IMR-90 (cell line): Measurements from ENCODE around the gene HOMER3. TPM values are rescaled to one million over a fixed set of nuclear protein-coding genes. Genes with fewer than 3 reads are reported as not detected.
A peak's percentile ranks its signal among the peaks of the same experiment; 100 is the strongest.

Experiments
- ATAC-seq: fragments of 200-7000 bp; cut with Tn5 transposase; 2 replicates; pipeline ENCODE4 v1.9.1; 2020; ENCODE audit warnings: low read depth, mild to moderate bottlenecking, moderate library complexity
- BruUV-seq: library from RNA; stranded (reverse); fragments of 400-500 nt; replicated peaks from 2 replicates; lab custom pipeline; 2021; lab: Mats Ljungman, UMichigan
- CTCF ChIA-PET: fragments of 300-600 bp; formaldehyde crosslinking; extraction: SDS; loops from one replicate; lab custom pipeline; 2021; ENCODE audit warnings: antibody characterized with exemption; lab: Yijun Ruan, JAX
- POLR2A ChIA-PET: fragments of 300-600 bp; sonication (Branson Sonifier 250); formaldehyde crosslinking; loops from one replicate; lab custom pipeline; 2022; ENCODE audit warnings: antibody characterized with exemption; ENCODE audit not compliant: unreplicated experiment; lab: Charles Lee
- DNase-seq: peaks from one replicate; pipeline ENCODE4 v3.0.0; 2013
- H2AFZ ChIP-seq: replicated peaks from 2 replicates; pipeline ENCODE3; 2013; ENCODE audit warnings: low read length, mild to moderate bottlenecking; ENCODE audit not compliant: poor library complexity
- H2AK5ac ChIP-seq: 2 replicates; pipeline ENCODE4 v1.6.1; 2013; ENCODE audit warnings: low read depth, low read length, inconsistent platforms
- H2AK9ac ChIP-seq: replicated peaks from 2 replicates; pipeline ENCODE3; 2013; ENCODE audit warnings: mild to moderate bottlenecking, low read depth, low read length, moderate library complexity; ENCODE audit not compliant: poor library complexity
- H2BK120ac ChIP-seq: 2 replicates; pipeline ENCODE4 v1.6.1; 2013; ENCODE audit warnings: low read depth, low read length, inconsistent platforms
- H2BK15ac ChIP-seq: 3 replicates; pipeline ENCODE4 v1.6.1; 2013; ENCODE audit warnings: low read depth, low read length, inconsistent platforms
- H2BK20ac ChIP-seq: 2 replicates; pipeline ENCODE4 v1.6.1; 2013; ENCODE audit warnings: low read depth, mild to moderate bottlenecking, inconsistent platforms, low read length, moderate library complexity
- H2BK5ac ChIP-seq: 2 replicates; pipeline ENCODE4 v1.6.1; 2013; ENCODE audit warnings: mild to moderate bottlenecking, low read depth, low read length, inconsistent platforms; ENCODE audit not compliant: poor library complexity, severe bottlenecking
- H3K14ac ChIP-seq: replicated peaks from 2 replicates; pipeline ENCODE4 v1.6.1; 2013; ENCODE audit warnings: low read depth, low read length, inconsistent platforms
- H3K18ac ChIP-seq: 2 replicates; pipeline ENCODE4 v1.6.1; 2013; ENCODE audit warnings: low read depth, low read length, control low read depth
- H3K23ac ChIP-seq: 2 replicates; pipeline ENCODE4 v1.6.1; 2013; ENCODE audit warnings: low read depth, low read length, inconsistent platforms
- H3K27ac ChIP-seq: 2 replicates; pipeline ENCODE4 v1.5.1; 2013; ENCODE audit warnings: mild to moderate bottlenecking, control low read depth, low read length; ENCODE audit not compliant: insufficient read depth
- H3K27me3 ChIP-seq: 2 replicates; pipeline ENCODE4 v1.6.1; 2013; ENCODE audit warnings: low read length; ENCODE audit not compliant: control insufficient read depth, insufficient read depth
- H3K36me3 ChIP-seq: 2 replicates; pipeline ENCODE4 v1.6.1; 2013; ENCODE audit warnings: low read length, mixed read lengths; ENCODE audit not compliant: control insufficient read depth, insufficient read depth
- H3K4ac ChIP-seq: 2 replicates; pipeline ENCODE4 v1.6.1; 2013; ENCODE audit warnings: low read depth, low read length, inconsistent platforms
- H3K4me1 ChIP-seq: 2 replicates; pipeline ENCODE4 v1.6.1; 2013; ENCODE audit warnings: low read length, mixed read lengths; ENCODE audit not compliant: control insufficient read depth, insufficient read depth
- H3K4me2 ChIP-seq: 2 replicates; pipeline ENCODE4 v1.6.1; 2013; ENCODE audit warnings: low read depth, mild to moderate bottlenecking, control low read depth, low read length, moderate library complexity
- H3K4me3 ChIP-seq: 2 replicates; pipeline ENCODE4 v1.5.1; 2013; ENCODE audit warnings: low read depth, mild to moderate bottlenecking, control low read depth, low read length, moderate library complexity; ENCODE audit not compliant: insufficient read depth
- H3K56ac ChIP-seq: 2 replicates; pipeline ENCODE4 v1.6.1; 2013; ENCODE audit warnings: low read length, inconsistent platforms; ENCODE audit not compliant: insufficient read depth; ENCODE audit errors: extremely low read depth
- H3K79me1 ChIP-seq, 2 experiments: 2 replicates each; pipeline ENCODE4 v1.6.1; 2013; ENCODE audit warnings: low read length in 2 of 2, inconsistent platforms in 1 of 2, low read depth in 1 of 2
- H3K9ac ChIP-seq: 2 replicates; pipeline ENCODE4 v1.6.1; 2013; ENCODE audit warnings: low read depth, low read length, control low read depth
- H3K9me1 ChIP-seq: 2 replicates; pipeline ENCODE4 v1.6.1; 2013; ENCODE audit warnings: low read length, inconsistent platforms; ENCODE audit not compliant: insufficient read depth
- H3K9me3 ChIP-seq: 2 replicates; pipeline ENCODE4 v1.6.1; 2013; ENCODE audit warnings: low read length; ENCODE audit not compliant: control insufficient read depth, insufficient read depth
- H4K20me1 ChIP-seq: 2 replicates; pipeline ENCODE4 v1.6.1; 2013; ENCODE audit warnings: low read length, inconsistent platforms; ENCODE audit not compliant: insufficient read depth
- H4K5ac ChIP-seq: 2 replicates; pipeline ENCODE4 v1.6.1; 2013; ENCODE audit warnings: mild to moderate bottlenecking, low read depth, low read length, control low read depth
- H4K8ac ChIP-seq, 2 experiments: 2 replicates each; pipeline ENCODE4 v1.6.1; 2013; ENCODE audit warnings: low read depth in 2 of 2, low read length in 2 of 2, control low read depth in 1 of 2, inconsistent platforms in 1 of 2
- H4K91ac ChIP-seq: 2 replicates; pipeline ENCODE4 v1.6.1; 2013; ENCODE audit warnings: low read depth, low read length, inconsistent platforms; ENCODE audit not compliant: insufficient read depth
- MXI1 ChIP-seq: IDR thresholded peaks from 2 replicates; pipeline ENCODE4 v1.6.1; 2012; ENCODE audit warnings: low read depth, mild to moderate bottlenecking, low read length, moderate library complexity, borderline replicate concordance
- NFE2L2 ChIP-seq: fragments of 150-350 bp; IDR thresholded peaks from 2 replicates; pipeline ENCODE4 v1.6.1; 2016; ENCODE audit warnings: low read depth, mild to moderate bottlenecking, low read length
- WGBS, 2 experiments: methylation state at CpG; one replicate each; pipeline versions ENCODE4 v1.1.5 to v1.1.7; 2013; ENCODE audit warnings: missing lambda C conversion rate in 2 of 2; ENCODE audit not compliant: insufficient read length in 1 of 2; ENCODE audit errors: extremely low coverage in 2 of 2; 5-methylcytosine and 5-hydroxymethylcytosine counted together
- dilution Hi-C: fragments of 300-500 bp; cut with HindIII; formaldehyde crosslinking; loops from one replicate; pipeline ENCODE4 v1.14.3; 2018; ENCODE audit warnings: low sequenced_read_pairs; ENCODE audit not compliant: unreplicated experiment
- in situ Hi-C: fragments of 300-500 bp; cut with MboI; formaldehyde crosslinking; loops from 3 replicates; pipeline ENCODE4 v1.14.3; 2019; ENCODE audit warnings: low sequenced_read_pairs, inconsistent platforms, mixed read lengths
- intact Hi-C: fragments of 100-400 bp; cut with micrococcal nuclease; formaldehyde crosslinking; loops from 2 replicates; pipeline ENCODE4 v1.10.0; 2022
- polyA plus RNA-seq, 3 experiments: library from polyadenylated mRNA; depleted of rRNA; stranded (reverse); fragments of >200 nt; gene quantifications; 2 replicates each; pipeline ENCODE4 v1.2.3, GENCODE V29; 2012; ENCODE audit warnings: low replicate concordance in 1 of 3
- total RNA-seq: library from RNA; depleted of rRNA; stranded (reverse); fragments of >200 nt; gene quantifications from 2 replicates; pipeline ENCODE4 v1.2.3, GENCODE V29; 2012

The HOMER3 gene
- total and polyA plus RNA-seq, 2 of the 4 experiments (the other 2 are of a cell fraction) = 53.4 to 77.0 TPM

- ATAC-seq (no peak; the same call in 1 of the 2 replicates), DNase-seq (no peak)
- no peak overlapping the region for H3K4me2 ChIP-seq
- no peak overlapping the region for H2BK20ac ChIP-seq
- no peak overlapping the region for H3K4me3 ChIP-seq
- no peaks in the 10 kb centered on the region for H3K79me1 ChIP-seq
- TF ChIP-seq MXI1 (no peak), NFE2L2 (no peak)
- no peak overlapping the region for H2AK5ac ChIP-seq
- H3K9ac ChIP-seq = no peak overlapping the region
- H4K20me1 ChIP-seq = no peaks in the 10 kb centered on the region; the same call in 1 of the 2 replicates
- in situ Hi-C loops = no loop called here
- no peak overlapping the region for H3K56ac ChIP-seq
- H3K4me1 ChIP-seq = no peaks in the 10 kb centered on the region
- no peaks in the 10 kb centered on the region for H3K9me3 ChIP-seq
- H3K4ac ChIP-seq = no peak overlapping the region
- H4K5ac ChIP-seq = no peak overlapping the region
- H2AFZ ChIP-seq = no peak overlapping the region
- H2BK15ac ChIP-seq = no peak overlapping the region
- H3K36me3 ChIP-seq = peaks cover 1% of the 10 kb centered on the region; the same call in 1 of the 2 replicates
- H3K23ac ChIP-seq = no peak overlapping the region
- H3K9me1 ChIP-seq = peaks cover 3% of the 10 kb centered on the region; the same call in 1 of the 2 replicates
- H3K27me3 ChIP-seq = no peaks in the 10 kb centered on the region
- H2AK9ac ChIP-seq = peak overlapping the region; percentile 39
- H3K18ac ChIP-seq = no peak overlapping the region
- no peak overlapping the region for H3K27ac ChIP-seq
- ChIA-PET POLR2A (no interaction called here), CTCF (no interaction called here)
- H4K91ac ChIP-seq = no peak overlapping the region
- dilution Hi-C loops = no loop called here
- H3K14ac ChIP-seq = no peak overlapping the region
- 71% methylated on average over 1 of the region's 7 CpGs; no CpG with 5 or more reads in 1 of the 2 experiments for WGBS, 2 experiments
- H4K8ac ChIP-seq = no peak overlapping the region
- BruUV-seq = no TSS peak
- no peak overlapping the region for H2BK5ac ChIP-seq
- intact Hi-C loops = no loop called here
- no peak overlapping the region for H2BK120ac ChIP-seq
These were observed 10.8 kb upstream of the HOMER3 start for GRCh38 chr19:18951721-18952281.
